Right forelimb (tissue), 1 donor: ENCODE measurements around the gene RDH5.
A peak's percentile ranks its signal among the peaks of the same experiment; 100 is the strongest.

Experiments
- DNase-seq: peaks from one replicate; pipeline ENCODE4 v3.0.0-alpha.2; 2018

RDH5 gene, protein sequence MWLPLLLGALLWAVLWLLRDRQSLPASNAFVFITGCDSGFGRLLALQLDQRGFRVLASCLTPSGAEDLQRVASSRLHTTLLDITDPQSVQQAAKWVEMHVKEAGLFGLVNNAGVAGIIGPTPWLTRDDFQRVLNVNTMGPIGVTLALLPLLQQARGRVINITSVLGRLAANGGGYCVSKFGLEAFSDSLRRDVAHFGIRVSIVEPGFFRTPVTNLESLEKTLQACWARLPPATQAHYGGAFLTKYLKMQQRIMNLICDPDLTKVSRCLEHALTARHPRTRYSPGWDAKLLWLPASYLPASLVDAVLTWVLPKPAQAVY

DNA sequence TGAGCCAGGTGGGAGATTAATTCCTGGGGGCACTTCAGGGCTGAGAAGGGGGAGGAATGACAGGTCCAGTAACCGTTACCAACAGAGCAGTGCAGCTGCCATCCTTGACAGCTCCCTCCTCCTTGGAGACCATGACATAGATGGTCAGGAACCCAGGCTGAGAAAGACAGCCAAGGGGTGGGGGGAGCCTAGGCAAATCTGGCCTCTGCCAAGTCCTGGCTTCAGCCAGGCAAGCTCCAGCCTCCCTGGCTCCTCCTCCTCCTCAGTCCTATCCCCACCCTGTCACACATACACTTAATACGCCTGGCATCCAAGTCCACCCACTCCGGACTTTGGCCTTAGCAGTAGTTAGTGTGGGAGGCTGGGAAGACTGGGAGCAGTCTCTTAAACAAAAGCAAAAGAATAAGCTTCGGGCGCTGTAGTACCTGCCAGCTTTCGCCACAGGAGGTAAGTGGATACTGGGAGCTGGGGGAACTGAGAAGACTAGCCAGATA, at the start of gene RDH5:
Gene RDH5, plus strand, starts transcription at position 323 of the 494 bp plus-strand sequence. CDS start 792 bp downstream, outside the sequence.
- DNase-seq, result peak; percentile 66

DNA sequence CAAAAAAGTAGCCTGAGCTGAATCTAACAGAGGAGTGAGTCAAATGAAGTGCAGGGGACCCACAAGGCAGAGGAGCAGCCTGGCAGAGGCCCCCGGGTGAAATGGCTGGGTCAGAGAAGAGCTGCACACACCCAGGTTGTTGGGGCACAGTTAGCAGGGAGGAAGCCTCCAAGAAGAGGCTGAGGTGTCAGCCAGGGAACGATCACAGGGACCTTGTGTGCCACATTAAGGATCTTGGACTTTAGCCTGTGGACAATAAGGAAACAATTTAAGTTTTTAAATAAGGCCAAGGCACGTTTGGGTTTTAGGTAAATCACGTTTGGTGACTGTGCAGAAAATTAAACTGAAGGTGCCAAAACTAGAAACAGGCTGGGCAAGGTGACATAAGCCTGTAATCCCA, 48.4 kb upstream of the RDH5 start:
- DNase-seq, result no peak

DNA sequence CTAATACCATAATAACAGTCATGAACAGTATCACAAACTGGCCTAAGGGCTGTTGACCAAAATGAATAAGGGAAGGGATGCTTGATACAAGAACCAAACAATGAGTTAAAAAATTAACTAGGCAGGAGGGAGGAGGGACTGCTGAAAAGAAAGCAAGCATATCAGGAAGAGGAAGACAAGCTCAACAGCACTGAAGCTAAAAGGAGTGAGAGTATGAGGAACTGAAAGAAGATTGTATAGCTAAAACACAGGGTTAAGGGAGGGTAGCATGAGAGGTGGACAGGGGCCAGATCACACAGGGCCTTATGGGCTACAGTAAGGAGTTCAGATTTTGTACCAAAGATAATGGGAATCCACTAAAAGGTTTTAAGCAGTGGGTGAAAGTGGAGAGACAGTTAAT, 46.6 kb upstream of the RDH5 start:
- DNase-seq, result no peak

DNA sequence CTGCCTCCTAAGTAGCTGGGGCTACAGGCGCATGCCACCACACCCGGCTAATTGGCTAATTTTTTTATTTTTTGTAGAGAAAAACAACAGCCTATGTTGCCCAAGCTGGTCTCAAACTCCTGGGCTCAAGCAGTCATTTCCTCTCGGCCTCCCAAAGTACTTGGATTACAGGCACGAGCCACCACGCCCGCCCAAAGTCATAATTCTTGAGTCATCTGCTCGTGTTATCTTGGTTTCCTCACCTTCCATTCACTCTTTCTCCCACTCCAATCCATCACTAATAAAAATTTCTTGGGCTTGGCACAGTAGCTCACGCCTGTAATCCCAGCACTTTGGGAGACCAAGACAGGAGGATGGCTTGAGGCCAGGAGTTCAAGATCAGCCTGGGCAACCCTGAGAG, 44.5 kb upstream of the RDH5 start:
- DNase-seq, result no peak

DNA sequence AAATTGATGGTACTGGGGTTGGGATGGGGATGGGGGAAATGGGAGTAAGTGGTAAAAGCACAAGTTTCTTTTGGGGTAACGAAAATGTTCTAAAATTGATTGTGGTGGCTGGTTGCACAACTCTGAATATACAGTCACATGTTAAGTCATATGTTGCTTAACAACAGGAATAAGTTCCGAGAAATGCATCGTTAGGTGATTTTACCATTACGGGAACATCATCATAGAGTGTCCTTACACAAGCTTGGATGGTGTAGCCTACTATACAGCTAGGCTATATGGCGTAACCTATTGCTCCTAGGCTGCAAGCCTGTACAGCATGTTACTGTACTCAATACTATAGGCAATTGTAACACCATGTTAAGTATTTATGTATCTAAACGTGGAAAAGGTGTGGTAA, 43.5 kb upstream of the RDH5 start:
- no peak for DNase-seq

DNA sequence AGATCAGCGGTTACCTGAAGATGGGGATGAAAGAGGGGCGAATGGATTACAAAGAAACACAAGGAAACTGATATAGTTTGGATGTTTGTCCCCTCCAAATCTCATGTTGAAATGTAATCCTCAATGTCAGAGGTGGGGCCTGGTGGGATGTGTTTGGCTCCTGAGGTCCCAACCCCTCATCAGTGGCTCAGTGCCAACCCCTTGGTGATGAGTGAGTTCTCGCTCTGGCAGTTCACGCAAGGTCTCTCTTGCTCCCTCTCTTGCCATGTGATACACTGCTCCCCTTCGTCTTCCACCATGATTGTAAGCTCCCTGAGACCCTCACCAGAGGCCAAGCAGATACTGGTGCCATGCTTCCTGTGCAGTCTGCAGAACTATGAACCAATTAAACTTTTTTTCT, 40.5 kb upstream of the RDH5 start:
- DNase-seq, result no peak

DNA sequence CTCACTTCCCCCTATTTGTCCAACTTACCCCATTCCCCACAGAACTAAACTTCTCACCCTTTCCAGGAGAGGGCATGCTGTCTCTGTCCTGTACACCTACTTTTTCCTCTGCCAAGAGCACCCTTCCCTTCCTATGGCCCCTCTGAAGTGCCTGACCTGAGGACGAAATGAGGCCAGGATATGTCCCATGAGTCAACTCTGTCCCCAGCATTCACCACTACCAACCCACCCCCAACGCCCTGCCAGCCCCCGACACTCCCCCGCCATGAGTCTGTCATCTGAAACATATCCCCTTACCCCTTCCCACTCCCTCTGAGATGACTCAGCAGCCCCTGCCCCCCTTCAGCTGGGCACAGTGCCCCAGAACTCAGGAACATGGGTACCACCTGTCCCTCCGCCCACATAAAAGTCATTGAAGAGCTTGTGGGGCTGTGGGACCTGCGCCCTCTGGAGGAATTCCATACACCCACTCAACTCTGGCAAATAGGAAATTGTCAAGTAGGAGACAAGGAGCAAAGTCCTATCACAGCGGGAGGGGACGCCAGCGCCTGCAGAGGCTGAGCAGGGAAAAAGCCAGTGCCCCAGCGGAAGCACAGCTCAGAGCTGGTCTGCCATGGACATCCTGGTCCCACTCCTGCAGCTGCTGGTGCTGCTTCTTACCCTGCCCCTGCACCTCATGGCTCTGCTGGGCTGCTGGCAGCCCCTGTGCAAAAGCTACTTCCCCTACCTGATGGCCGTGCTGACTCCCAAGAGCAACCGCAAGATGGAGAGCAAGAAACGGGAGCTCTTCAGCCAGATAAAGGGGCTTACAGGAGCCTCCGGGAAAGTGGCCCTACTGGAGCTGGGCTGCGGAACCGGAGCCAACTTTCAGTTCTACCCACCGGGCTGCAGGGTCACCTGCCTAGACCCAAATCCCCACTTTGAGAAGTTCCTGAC, 38.8 kb upstream of the RDH5 start:
- DNase-seq, result no peak

DNA sequence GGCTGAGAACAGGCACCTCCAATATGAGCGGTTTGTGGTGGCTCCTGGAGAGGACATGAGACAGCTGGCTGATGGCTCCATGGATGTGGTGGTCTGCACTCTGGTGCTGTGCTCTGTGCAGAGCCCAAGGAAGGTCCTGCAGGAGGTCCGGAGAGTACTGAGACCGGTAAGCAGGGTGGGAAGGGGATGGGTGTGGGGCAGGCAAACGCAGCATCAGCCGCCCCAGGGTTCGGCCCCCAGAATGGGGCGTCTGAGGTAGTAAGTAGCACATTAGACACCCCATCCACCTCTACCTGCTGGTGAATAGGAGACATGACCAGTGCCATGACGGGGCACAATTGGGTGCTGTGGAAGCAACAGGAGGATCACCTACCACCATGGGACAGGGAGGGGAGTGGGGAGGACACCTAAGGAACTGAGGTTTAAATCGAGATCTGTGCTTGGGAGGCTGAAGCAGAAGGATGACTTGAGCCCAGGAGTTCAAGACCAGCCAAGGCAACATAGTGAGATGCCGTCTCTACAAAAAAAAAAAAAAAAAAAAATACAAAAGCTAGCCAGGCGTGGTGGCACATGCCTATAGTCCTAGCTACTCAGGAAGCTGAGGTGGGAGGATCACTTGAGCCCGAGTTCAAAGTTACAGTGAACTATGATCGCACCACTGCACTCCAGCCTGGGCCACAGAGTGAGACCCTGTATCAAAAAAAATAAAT, 38.0 kb upstream of the RDH5 start:
- DNase-seq, result no peak

DNA sequence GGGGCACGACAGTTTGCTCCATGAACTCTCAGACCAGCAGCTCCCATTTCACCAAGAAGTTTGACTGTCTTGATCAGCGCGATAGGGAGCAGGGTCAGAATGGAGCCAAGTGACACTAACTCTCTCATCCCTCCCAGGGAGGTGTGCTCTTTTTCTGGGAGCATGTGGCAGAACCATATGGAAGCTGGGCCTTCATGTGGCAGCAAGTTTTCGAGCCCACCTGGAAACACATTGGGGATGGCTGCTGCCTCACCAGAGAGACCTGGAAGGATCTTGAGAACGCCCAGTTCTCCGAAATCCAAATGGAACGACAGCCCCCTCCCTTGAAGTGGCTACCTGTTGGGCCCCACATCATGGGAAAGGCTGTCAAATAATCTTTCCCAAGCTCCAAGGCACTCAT, 36.5 kb upstream of the RDH5 start:
- no peak for DNase-seq

DNA sequence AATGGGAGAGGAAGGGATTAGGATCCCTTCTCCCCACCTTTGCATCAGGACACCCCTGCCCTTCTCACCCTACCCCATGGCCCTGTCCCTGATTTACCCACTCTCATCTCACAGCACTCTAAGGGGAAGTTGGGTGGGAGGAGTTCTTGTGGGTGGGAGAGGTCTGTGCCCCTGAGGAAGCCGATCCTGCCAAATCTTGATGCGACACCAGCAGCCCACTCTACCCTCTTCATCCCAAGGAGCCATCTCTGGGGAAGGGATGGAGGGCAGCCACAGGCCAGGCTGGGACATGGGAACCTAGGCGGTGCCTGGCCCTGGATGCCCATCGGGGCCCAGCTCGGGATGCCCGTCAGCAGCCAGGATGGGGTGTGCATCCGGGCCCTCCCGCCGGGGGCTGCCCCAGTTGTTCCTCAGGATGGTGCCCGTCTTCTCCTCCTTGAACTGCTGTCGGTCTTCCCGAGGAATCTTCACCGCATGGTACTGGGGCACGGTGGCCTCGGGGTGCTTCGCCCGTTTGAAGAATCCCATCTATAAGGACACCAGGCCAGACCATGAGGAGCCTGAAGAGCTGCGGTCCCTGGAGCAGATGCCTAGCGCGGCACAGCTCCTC, 35.3 kb upstream of the RDH5 start:
- no peak for DNase-seq

DNA sequence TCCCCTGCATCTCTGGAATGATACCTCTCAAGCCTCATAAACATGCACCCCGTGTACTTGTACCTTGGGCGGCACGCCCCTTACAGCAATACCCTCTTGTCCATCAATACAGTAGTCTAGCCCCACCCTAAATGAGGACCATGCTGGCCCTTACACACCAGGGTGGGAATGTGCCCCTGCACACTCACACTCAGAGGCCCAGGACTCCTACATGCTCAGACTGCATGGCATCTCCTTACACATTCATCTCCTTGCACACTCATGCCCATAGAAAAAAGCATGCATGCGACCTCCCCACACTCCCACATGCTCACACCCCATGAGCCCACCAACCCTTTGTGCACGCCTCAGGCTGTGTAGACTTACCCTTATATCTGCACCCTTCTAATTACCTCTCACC, 34.5 kb upstream of the RDH5 start:
- no peak for DNase-seq

DNA sequence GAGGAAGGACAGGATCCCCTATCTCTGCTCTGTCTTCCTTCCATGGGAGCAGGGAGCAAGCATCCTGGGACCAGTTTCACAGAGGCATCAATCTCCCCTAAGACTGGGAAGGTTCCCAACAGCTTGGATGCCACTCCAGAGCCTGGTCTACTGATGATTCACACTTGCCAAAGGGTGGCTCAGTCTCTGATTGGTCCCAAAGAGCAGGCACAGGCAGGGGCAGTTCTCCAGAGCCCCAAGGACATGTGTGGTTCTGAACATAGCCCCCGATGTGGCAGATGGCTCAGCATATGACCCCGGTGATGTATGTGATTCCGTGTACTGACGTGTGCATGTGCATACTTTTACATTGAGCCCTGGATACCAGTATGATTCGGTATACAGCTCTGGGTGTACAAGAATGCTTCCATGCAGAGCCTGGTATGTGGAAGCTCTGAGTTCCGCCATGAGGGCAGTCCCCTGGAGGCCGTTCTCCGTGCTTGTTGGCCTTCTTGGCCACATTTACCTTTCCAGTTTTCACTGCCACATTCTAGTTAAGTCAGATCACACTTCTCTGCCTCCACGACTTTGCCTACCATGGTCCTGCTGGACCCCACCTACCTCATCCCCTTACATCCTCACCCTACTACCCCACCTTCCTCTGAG, 33.7 kb upstream of the RDH5 start:
- no peak for DNase-seq

DNA sequence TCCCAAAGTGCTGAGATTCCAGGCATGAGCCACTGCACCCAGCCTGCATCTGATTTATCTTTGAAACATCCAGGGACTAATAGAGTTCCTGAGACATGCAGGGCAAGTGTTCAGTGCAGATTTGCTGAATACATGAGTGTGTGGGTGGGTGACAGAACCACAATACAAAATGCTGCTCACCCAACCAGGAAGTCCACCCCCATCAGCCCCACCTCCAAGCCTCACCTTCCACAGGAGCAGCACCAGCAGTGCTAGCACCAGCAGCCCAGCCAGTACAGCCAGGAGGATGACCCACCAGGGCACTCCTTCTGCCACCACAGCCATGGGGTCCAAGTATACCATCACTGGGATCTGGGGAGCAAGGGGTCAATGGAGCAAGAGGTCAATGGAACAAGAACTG, 32.4 kb upstream of the RDH5 start:
- DNase-seq, result no peak

DNA sequence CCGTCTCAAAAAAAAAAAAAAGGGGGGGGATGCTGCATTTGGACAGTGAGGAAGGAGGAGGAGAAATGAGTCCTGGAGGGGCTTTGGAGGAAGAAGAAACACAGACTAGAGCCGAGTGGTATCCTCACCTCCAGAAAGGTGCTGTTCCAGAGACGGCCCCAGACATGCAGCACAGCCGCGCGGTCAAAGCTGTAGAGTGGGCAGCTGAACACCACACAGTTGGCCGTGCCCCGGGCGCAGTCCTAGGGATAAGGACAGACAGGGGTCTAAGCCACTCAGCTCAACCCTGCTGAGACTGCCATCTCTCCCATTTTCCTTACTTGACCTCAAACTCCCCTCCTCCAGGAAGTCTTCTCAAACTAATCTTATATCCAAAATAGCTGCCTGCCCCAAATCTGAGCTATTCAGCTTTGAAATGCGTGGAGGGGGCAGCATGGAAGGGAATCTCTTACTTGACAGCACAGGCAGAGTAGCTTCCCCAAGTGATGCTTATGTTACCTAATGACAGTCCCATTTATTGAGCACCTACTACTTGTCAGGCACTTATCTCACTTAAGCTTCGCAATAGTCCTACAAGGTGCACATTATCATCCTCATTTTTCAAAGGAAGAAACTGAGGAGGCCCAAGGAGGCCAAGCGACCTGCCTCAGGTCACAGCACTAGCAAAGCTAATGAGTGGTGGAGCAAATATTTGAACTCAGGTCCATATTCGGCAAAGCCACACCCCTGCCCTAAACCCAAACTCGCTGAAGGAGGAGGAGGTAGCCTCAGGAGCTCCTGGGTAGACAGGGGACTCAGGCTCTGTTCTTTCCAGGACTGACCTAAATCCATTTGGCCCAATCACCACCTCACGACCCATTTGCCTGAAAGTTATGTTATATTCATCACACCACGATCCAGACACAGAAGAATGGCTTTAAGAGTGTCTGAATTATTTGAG, 31.2 kb upstream of the RDH5 start:
- DNase-seq, result no peak

DNA sequence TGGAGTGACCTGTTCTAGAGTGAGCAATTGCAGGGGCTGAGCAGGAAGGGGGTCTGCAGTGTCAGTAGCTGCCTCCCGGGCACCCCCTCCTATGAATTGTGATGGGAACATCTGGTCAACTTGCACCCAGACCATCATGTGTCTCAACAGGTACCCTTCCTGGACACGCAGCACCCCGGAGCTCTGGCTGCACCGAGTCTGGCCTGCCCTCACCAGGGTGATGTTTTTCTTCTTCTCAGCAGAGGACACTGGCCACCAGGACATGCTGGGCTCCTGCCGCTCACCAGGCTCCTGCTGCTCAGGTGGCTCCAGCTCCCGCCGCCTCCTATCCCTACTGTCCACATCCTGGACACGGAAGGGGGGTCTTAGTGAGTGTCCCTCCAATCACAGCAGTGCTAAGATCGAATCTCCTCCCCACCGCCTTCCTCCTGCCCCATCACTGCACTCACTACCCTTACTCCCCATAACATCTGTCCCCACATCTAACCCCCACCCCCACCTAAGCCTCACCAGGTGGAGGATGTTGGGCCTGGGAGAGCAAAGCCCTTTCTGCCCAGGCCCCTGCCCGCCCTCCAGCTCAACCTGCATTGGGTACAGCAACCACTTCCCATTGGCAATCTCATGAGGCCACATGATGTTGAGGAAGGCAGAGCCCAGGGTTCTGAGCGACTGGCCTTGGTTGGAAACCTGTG, 27.4 kb upstream of the RDH5 start:
- no peak for DNase-seq

DNA sequence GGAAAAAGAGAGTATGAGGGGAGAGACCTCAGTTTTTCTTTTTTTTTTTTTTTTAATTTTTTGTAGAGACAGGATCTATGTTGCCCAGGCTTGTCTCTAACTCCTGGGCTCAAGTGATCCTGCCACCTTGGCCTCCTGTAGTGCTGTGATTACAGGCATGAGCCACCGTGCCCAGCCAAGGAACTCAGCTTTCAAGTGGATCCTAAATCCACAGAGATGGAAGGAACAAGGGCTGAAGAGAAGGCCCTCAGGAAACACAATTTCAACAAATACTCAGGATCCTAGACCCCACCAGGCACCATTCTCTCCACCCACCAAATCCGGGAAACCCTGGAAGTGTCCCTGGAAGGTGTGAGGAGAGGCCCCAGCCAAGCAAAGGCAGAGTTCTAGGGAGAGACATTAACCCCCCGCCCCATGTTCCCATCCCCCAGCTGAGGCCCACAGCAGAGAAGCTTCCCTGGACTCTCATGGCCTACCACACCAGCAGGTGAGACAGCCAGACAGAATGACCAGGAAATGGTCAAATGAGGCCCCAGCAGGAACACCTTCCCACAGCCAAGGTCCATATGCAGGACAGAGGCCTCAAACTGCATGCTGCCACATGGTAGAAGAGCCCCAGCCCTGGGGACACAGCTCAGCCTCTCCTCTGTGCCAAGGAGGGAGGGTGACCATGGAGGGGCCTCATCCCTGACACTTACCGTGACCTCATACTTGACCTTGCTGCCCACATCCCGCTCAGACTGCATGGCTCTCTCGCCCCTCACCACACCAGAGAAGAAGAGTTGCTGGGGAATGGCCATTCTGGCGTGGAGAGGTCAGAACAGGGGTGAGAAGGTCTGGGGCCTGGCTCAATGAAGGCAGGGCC, 26.6 kb upstream of the RDH5 start:
- no peak for DNase-seq

DNA sequence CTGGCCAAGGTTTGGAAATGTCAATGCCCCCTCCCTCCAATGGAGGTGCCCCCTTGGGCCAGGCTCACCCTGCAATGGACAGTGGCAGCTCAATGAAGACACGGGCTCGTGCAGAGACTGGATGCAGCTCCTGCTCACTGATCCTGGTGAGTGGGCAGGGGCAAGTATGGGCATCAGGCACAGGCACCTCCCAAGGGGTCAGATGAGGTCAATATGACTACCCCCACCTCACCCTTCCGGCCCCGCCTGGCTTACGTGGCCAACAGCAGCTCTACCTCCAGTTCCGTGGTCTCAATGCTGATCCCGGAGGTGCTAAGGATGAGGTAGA, 26.0 kb upstream of the RDH5 start:
- no peak for DNase-seq

DNA sequence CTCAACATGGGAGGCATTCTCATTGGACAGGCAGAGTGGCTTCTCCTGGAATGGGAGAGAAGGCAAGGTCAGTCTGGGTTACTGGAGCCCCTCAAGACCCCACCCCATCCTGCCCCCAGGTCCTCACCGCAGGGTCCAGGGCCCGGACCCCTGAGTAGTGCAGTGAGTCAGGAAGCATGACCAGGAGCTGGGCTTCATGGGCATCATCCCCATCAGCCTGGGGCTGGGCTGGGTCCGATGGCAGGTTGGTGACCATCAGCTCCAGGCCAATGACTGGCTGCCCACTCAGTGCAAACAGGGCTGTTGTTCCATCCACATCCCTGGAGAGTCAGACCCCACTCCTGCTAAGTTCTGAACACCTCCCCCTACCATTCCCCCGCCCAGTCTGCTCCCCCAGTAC, 25.5 kb upstream of the RDH5 start:
- DNase-seq, result no peak

DNA sequence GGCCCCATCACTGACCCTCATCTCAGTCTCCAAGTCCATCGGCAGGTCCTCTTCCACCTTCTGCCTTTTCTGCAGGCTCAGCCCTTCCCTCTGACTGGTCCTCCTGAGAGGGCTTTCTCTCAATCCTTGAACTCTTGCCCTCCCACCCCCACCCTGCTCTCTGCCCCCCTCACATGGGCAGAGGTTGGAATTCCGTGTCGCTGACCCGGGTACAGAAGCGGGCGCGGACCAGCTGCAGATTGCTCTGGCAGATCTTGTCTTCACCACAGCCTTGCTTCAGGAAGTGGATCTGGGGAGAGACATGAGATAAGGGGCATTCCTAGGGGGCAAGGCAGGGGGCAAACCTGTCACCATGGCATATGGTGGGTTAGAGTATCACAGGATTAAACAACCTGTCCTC, 24.8 kb upstream of the RDH5 start:
- no peak for DNase-seq

DNA sequence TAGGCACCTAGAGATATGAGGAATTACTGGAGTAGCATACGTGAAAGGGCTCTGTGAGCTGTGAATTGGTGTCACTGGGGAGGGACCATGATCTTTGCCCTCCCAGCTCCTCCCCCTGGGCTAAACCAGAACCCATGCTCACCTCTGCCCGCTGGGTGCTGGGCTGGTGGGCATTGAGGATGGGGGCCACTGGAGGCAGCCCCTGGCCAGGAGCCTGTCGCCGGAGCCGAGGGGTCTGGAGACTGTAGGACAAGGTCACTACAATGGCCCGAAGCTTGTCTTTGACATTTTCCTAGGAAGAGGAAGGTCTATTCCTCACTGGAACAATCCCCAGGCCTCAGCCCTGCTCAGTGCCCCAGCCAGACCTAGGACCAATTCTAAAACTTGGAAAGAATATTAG, 24.1 kb upstream of the RDH5 start:
- DNase-seq, result no peak
